Measurements from ENCODE around the gene PNPLA7. TPM values are rescaled to one million over a fixed set of nuclear protein-coding genes. Genes with fewer than 3 reads are reported as not detected.

PNPLA7 gene
- total and polyA plus RNA-seq, 10 of the 15 experiments (the other 5 are each of a cell fraction or from before 2014, with no cell fraction given) = 0.04 to 0.85 (median 0.19) TPM; not detected in 1

DNA sequence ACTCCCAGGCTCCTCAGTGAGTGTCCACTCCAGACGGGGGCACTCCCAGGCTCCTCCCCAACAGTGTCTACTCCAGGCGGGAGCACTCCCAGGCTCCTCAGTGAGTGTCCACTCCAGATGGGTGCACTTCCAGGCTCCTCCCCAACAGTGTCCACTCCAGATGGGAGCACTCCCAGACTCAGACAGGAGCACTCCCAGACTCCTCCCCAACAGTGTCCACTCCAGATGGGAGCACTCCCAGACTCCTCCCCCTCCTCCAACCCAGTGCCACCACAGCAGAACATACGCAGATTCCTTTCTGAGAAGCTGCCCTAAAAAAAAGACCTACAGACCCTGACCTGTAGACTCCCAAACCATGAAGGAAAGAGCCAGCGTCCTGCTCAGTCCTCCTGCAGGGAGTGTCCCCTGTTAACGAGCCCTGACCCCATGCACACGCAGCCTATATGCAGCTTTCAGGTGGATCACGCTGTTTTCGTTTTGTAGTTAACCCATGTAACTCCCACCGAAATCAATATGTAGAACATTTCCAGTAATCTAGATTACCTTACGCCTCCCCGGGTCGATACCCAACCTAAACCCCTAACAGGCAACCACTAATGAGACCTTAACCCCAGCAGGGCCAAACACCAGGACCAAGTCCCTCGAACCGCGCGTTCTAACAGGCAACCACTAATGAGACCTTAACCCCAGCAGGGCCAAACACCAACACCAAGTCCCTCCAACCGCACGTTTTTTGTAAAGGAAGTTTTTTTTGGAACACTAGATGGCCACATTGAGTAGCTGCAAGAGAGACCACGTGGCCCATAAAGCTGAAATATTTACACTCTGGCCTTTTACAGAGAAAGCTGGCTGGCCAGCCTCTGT lies 15.7 kb downstream of the PNPLA7 start:
- Histone ChIP-seq H3K4me2 (ENCODE audit: control insufficient read depth, insufficient read depth) (no peak overlapping the region; the same call in 1 of the 2 replicates), H3K9me3 (replicated peaks; ENCODE audit: control insufficient read depth, insufficient read depth, low read length) (no peaks in the 10 kb centered on the region; the same call in 2 of the 3 replicates), H3K36me3 (ENCODE audit: control insufficient read depth in 2 of 2, insufficient read depth in 2 of 2, low read length in 1 of 2) (no peaks in the 10 kb centered on the region), H4K20me1 (ENCODE audit: control insufficient read depth, insufficient read depth) (no peaks in the 10 kb centered on the region), H3K9ac (ENCODE audit: control insufficient read depth, insufficient read depth, low read length) (no peak overlapping the region), H3K79me2 (ENCODE audit: control insufficient read depth, insufficient read depth, low read length) (no peaks in the 10 kb centered on the region), H2AFZ (ENCODE audit: control insufficient read depth, low read depth, low read length) (peak overlapping the region; percentile 86), H3K4me3 (no peak overlapping the region), H3K4me1 (ENCODE audit: control insufficient read depth, insufficient read depth, low read length) (peaks cover 19% of the 10 kb centered on the region), H3K27ac (ENCODE audit: control insufficient read depth, insufficient read depth) (no peak overlapping the region), H3K27me3 (replicated peaks in 1 of 2; ENCODE audit: control insufficient read depth in 2 of 2, insufficient read depth in 2 of 2, low read length in 1 of 2) (no peaks in the 10 kb centered on the region)
- CTCF ChIA-PET = interaction anchor here (0.6 to 1.9 kb wide), 21 partner anchors 8 to 538 kb away, joined by 3 to 14 read pairs (median 4); partner anchors contain the start of genes ENTPD8, EXD3, MRPL41 and NOXA1
- SMC1A ChIA-PET (ENCODE audit: uncharacterized antibody, unreplicated experiment) = interaction anchor here (0.7 to 1.2 kb wide), 4 partner anchors 11 to 43 kb away, joined by 3 read pairs; partner anchors contain the start of gene PNPLA7
- intact Hi-C loops (cut with micrococcal nuclease; ENCODE audit: unreplicated experiment) (loop anchor here (10.0 kb wide), 1 partner anchor 110 kb away; the partner anchor contains the start of genes EXD3 and NOXA1), in situ Hi-C loops (cut with MboI) (no loop called here)
- WGBS (ENCODE audit: insufficient coverage, insufficient replicate concordance, low lambda C conversion rate, missing lambda C conversion rate) = 34% methylated on average over 19 of the region's 19 CpGs
- RAD21 ChIA-PET (ENCODE audit: unreplicated experiment) = interaction anchor here (0.9 to 1.5 kb wide), 4 partner anchors 11 to 233 kb away, joined by 3 to 5 read pairs (median 4); partner anchors contain the start of genes MRPL41 and NRARP
- no TSS peak for BruUV-seq (replicated peaks)
- FAIRE-seq = peak; percentile 87
- peak; percentile 93 for ATAC-seq
- POLR2A ChIA-PET = no interaction called here
- no peak for DNase-seq (ENCODE audit: low read depth, low spot score)
- TF ChIP-seq, protein P1, sequence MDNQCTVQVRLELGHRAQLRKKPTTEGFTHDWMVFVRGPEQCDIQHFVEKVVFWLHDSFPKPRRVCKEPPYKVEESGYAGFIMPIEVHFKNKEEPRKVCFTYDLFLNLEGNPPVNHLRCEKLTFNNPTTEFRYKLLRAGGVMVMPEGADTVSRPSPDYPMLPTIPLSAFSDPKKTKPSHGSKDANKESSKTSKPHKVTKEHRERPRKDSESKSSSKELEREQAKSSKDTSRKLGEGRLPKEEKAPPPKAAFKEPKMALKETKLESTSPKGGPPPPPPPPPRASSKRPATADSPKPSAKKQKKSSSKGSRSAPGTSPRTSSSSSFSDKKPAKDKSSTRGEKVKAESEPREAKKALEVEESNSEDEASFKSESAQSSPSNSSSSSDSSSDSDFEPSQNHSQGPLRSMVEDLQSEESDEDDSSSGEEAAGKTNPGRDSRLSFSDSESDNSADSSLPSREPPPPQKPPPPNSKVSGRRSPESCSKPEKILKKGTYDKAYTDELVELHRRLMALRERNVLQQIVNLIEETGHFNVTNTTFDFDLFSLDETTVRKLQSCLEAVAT (IDR thresholded peaks at IDR 0.05) = 0 out of 2 replicates have a peak, but pooled peaks have one; percentile 21
- TF ChIP-seq, protein P2, sequence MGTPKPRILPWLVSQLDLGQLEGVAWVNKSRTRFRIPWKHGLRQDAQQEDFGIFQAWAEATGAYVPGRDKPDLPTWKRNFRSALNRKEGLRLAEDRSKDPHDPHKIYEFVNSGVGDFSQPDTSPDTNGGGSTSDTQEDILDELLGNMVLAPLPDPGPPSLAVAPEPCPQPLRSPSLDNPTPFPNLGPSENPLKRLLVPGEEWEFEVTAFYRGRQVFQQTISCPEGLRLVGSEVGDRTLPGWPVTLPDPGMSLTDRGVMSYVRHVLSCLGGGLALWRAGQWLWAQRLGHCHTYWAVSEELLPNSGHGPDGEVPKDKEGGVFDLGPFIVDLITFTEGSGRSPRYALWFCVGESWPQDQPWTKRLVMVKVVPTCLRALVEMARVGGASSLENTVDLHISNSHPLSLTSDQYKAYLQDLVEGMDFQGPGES (IDR thresholded peaks at IDR 0.05) = no peak
- TF ChIP-seq RUNX3 (IDR thresholded peaks at IDR 0.05; ENCODE audit: low read length) (peak; percentile 67), ZNF384 (IDR thresholded peaks at IDR 0.05; ENCODE audit: borderline replicate concordance, low read depth, low read length) (peak; percentile 68), POU2F2 (IDR thresholded peaks at IDR 0.05; ENCODE audit: borderline replicate concordance, low read depth, low read length) (no peak), SUPT20H (IDR thresholded peaks at IDR 0.05; ENCODE audit: borderline replicate concordance, control insufficient read depth, low read depth, low read length) (no peak), MXI1 (IDR thresholded peaks at IDR 0.05; ENCODE audit: low read depth, low read length) (peak; percentile 58; the same call in 1 of the 2 replicates)
- TF ChIP-seq, protein P3, sequence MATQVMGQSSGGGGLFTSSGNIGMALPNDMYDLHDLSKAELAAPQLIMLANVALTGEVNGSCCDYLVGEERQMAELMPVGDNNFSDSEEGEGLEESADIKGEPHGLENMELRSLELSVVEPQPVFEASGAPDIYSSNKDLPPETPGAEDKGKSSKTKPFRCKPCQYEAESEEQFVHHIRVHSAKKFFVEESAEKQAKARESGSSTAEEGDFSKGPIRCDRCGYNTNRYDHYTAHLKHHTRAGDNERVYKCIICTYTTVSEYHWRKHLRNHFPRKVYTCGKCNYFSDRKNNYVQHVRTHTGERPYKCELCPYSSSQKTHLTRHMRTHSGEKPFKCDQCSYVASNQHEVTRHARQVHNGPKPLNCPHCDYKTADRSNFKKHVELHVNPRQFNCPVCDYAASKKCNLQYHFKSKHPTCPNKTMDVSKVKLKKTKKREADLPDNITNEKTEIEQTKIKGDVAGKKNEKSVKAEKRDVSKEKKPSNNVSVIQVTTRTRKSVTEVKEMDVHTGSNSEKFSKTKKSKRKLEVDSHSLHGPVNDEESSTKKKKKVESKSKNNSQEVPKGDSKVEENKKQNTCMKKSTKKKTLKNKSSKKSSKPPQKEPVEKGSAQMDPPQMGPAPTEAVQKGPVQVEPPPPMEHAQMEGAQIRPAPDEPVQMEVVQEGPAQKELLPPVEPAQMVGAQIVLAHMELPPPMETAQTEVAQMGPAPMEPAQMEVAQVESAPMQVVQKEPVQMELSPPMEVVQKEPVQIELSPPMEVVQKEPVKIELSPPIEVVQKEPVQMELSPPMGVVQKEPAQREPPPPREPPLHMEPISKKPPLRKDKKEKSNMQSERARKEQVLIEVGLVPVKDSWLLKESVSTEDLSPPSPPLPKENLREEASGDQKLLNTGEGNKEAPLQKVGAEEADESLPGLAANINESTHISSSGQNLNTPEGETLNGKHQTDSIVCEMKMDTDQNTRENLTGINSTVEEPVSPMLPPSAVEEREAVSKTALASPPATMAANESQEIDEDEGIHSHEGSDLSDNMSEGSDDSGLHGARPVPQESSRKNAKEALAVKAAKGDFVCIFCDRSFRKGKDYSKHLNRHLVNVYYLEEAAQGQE (IDR thresholded peaks at IDR 0.05; ENCODE audit: low read depth, low read length) = no peak
- TF ChIP-seq, protein P4, sequence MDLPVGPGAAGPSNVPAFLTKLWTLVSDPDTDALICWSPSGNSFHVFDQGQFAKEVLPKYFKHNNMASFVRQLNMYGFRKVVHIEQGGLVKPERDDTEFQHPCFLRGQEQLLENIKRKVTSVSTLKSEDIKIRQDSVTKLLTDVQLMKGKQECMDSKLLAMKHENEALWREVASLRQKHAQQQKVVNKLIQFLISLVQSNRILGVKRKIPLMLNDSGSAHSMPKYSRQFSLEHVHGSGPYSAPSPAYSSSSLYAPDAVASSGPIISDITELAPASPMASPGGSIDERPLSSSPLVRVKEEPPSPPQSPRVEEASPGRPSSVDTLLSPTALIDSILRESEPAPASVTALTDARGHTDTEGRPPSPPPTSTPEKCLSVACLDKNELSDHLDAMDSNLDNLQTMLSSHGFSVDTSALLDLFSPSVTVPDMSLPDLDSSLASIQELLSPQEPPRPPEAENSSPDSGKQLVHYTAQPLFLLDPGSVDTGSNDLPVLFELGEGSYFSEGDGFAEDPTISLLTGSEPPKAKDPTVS (IDR thresholded peaks at IDR 0.05; ENCODE audit: low read depth, low read length) = no peak
- TF ChIP-seq, protein P5, sequence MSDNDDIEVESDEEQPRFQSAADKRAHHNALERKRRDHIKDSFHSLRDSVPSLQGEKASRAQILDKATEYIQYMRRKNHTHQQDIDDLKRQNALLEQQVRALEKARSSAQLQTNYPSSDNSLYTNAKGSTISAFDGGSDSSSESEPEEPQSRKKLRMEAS (IDR thresholded peaks at IDR 0.05; ENCODE audit: low read depth, low read length) = peak; percentile 73
- TF ChIP-seq, protein P6, sequence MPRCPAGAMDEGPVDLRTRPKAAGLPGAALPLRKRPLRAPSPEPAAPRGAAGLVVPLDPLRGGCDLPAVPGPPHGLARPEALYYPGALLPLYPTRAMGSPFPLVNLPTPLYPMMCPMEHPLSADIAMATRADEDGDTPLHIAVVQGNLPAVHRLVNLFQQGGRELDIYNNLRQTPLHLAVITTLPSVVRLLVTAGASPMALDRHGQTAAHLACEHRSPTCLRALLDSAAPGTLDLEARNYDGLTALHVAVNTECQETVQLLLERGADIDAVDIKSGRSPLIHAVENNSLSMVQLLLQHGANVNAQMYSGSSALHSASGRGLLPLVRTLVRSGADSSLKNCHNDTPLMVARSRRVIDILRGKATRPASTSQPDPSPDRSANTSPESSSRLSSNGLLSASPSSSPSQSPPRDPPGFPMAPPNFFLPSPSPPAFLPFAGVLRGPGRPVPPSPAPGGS (IDR thresholded peaks at IDR 0.05; ENCODE audit: borderline replicate concordance, insufficient read depth, low read depth, low read length, poor library complexity, severe bottlenecking) = no peak

All from GM12878 (cell line).